ENCODE results near the gene XYLT2. TPM values are rescaled to one million over a fixed set of nuclear protein-coding genes. Genes with fewer than 3 reads are reported as not detected.

Gene XYLT2
- total and polyA plus RNA-seq, 10 donors = 10.0 to 27.3 (median 19.6) TPM

GRCh38 chr17:50359005-50359699, 13.2 kb downstream of the XYLT2 start:
- Histone ChIP-seq H3K9me3 (no peaks in the 10 kb centered on the region), H3K4me3 (no peak overlapping the region), H3K4me1 (peaks cover 6 to 15% (median 8%) of the 10 kb centered on the region in 6 donors), H3K36me3 (peaks cover 0 to 74% (median 56%) of the 10 kb centered on the region in 6 donors), H3K27ac (no peak overlapping the region), H3K27me3 (replicated peaks in 1 of 7) (no peaks in the 10 kb centered on the region)
- intact Hi-C loops (cut with DNase I; ENCODE audit: low total_unique reads) = no loop called here
- DNase-seq = no peak
- no peak for TF ChIP-seq POLR2AphosphoS5 (IDR thresholded peaks at IDR 0.05)
- no peak for TF ChIP-seq CTCF (IDR thresholded peaks at IDR 0.05 in 8 of 11, conservative IDR thresholded peaks at IDR 0.05 in 3 of 11)
- no peak for TF ChIP-seq POLR2A (IDR thresholded peaks at IDR 0.05)
- 72 to 87% (median 86%) methylated on average over 5 of the region's 5 CpGs for WGBS, 5 donors

GRCh38 chr17:50359998-50360461, 14.1 kb downstream of the XYLT2 start:
- 64 to 92% (median 88%) methylated on average over 1 to 14 of the region's 14 CpGs for WGBS, 5 donors
- no peak for DNase-seq
- H3K4me1 ChIP-seq = peaks cover 6 to 15% (median 8%) of the 10 kb centered on the region in 6 donors
- TF ChIP-seq POLR2AphosphoS5 (IDR thresholded peaks at IDR 0.05) = peak in 1 of 3 donors; percentile 36
- no peak for TF ChIP-seq POLR2A (IDR thresholded peaks at IDR 0.05)
- no peak for TF ChIP-seq CTCF (IDR thresholded peaks at IDR 0.05 in 8 of 11, conservative IDR thresholded peaks at IDR 0.05 in 3 of 11)
- no peaks in the 10 kb centered on the region for H3K9me3 ChIP-seq
- no peak overlapping the region for H3K4me3 ChIP-seq
- H3K36me3 ChIP-seq = peaks cover 0 to 74% (median 48%) of the 10 kb centered on the region in 6 donors
- no peak overlapping the region for H3K27ac ChIP-seq
- intact Hi-C loops (cut with DNase I; ENCODE audit: low total_unique reads) = no loop called here
- H3K27me3 ChIP-seq (replicated peaks in 1 of 7) = no peaks in the 10 kb centered on the region

- TF ChIP-seq POLR2AphosphoS5 (IDR thresholded peaks at IDR 0.05) (no peak), CTCF (IDR thresholded peaks at IDR 0.05 in 8 of 11, conservative IDR thresholded peaks at IDR 0.05 in 3 of 11) (no peak), POLR2A (IDR thresholded peaks at IDR 0.05) (no peak)
- Histone ChIP-seq H3K27ac (no peak overlapping the region), H3K4me3 (no peak overlapping the region), H3K27me3 (replicated peaks in 1 of 7) (no peaks in the 10 kb centered on the region), H3K36me3 (peaks cover 0 to 74% (median 45%) of the 10 kb centered on the region in 6 donors), H3K4me1 (peaks cover 6 to 15% (median 8%) of the 10 kb centered on the region in 6 donors), H3K9me3 (no peaks in the 10 kb centered on the region)
- intact Hi-C loops (cut with DNase I; ENCODE audit: low total_unique reads) = no loop called here
- peak; percentile 59 for DNase-seq
- WGBS, 5 donors = 79 to 95% (median 89%) methylated on average over 10 to 11 of the region's 11 CpGs
Measured at GRCh38 chr17:50360486-50361115, 14.7 kb downstream of the XYLT2 start.

All from spleen (tissue), 11 donors.